ENCODE measurements around the gene EFNA4.

- no peak for TF ChIP-seq POLR2A (IDR thresholded peaks at IDR 0.05; ENCODE audit: low read depth, low read length)
- TF ChIP-seq CTCF (conservative IDR thresholded peaks at IDR 0.05; ENCODE audit: low read depth, low read length) = no peak
- no peak for TF ChIP-seq RFX5 (IDR thresholded peaks at IDR 0.05; ENCODE audit: low read depth, low read length)
These were observed 44.8 kb downstream of the EFNA4 start for GRCh38 chr1:155108296-155108695.
